DMS 273 (cell line): Measurements from ENCODE around the gene TXN.

Source experiments
- DNase-seq: peaks from one replicate; lab custom pipeline; 2025; ENCODE audit not compliant: unreplicated experiment; lab: John Stamatoyannopoulos, UW

Gene TXN

GRCh38 chr9:110256380-110257096 is at the start of gene TXN:
TXN (minus strand) TSS chr9:110256507; CDS start chr9:110256435, 72 bp downstream.
- peak; percentile 95 for DNase-seq

GRCh38 chr9:110303133-110303532 is 46.8 kb upstream of the TXN start:
- no peak for DNase-seq

GRCh38 chr9:110298043-110298605 is 41.8 kb upstream of the TXN start:
- no peak for DNase-seq

GRCh38 chr9:110293248-110293647 is 36.9 kb upstream of the TXN start:
- no peak for DNase-seq

GRCh38 chr9:110291921-110292557 is 35.7 kb upstream of the TXN start:
- DNase-seq: no peak

- DNase-seq: peak; percentile 43
Observed at GRCh38 chr9:110290001-110290400, 33.7 kb upstream of the TXN start.

- no peak for DNase-seq
Observed at GRCh38 chr9:110288503-110288902, 32.2 kb upstream of the TXN start.

- no peak for DNase-seq
Observed at GRCh38 chr9:110287289-110287680, 31.0 kb upstream of the TXN start.

- no peak for DNase-seq
Observed at GRCh38 chr9:110284211-110284844, 28.0 kb upstream of the TXN start.

GRCh38 chr9:110283751-110284150 is 27.4 kb upstream of the TXN start:
- DNase-seq: peak; percentile 83

GRCh38 chr9:110282739-110283081 is 26.4 kb upstream of the TXN start:
- no peak for DNase-seq

GRCh38 chr9:110282018-110282738 is 25.9 kb upstream of the TXN start:
- peak; percentile 9 for DNase-seq

GRCh38 chr9:110278080-110278707 is 21.9 kb upstream of the TXN start:
- peak; percentile 28 for DNase-seq

- DNase-seq: peak; percentile 58
Observed at GRCh38 chr9:110276781-110277180, 20.5 kb upstream of the TXN start.

- no peak for DNase-seq
Observed at GRCh38 chr9:110270211-110270995, 14.1 kb upstream of the TXN start.

GRCh38 chr9:110266795-110267194 is 10.5 kb upstream of the TXN start:
- DNase-seq: no peak

GRCh38 chr9:110261632-110262031 is 5.3 kb upstream of the TXN start:
- DNase-seq: no peak

GRCh38 chr9:110260911-110261310 is 4.6 kb upstream of the TXN start:
- DNase-seq: no peak

- DNase-seq: no peak
Observed at GRCh38 chr9:110259566-110259965, 3.3 kb upstream of the TXN start.

GRCh38 chr9:110258690-110259091 is 2.4 kb upstream of the TXN start:
- DNase-seq: no peak
